GM19397 (cell line): ENCODE data around the gene MEIS3.
"Not testable (repeated sequence)": the region's sequence is repeated elsewhere in the genome, so short reads cannot be mapped to it uniquely, and the experiment has no call there.

Source experiments
- ATAC-seq: cut with Tn5 transposase; IDR thresholded peaks from one replicate; pipeline ENCODE4 v1.9.1; 2021; ENCODE audit warnings: mild to moderate bottlenecking, moderate library complexity; ENCODE audit not compliant: unreplicated experiment

The MEIS3 gene

GRCh38 chr19:47417107-47417745 is 2.1 kb downstream of the MEIS3 start:
- ATAC-seq: no peak

- no peak for ATAC-seq
These were observed 2.7 kb downstream of the MEIS3 start for GRCh38 chr19:47416643-47416985.

DNA sequence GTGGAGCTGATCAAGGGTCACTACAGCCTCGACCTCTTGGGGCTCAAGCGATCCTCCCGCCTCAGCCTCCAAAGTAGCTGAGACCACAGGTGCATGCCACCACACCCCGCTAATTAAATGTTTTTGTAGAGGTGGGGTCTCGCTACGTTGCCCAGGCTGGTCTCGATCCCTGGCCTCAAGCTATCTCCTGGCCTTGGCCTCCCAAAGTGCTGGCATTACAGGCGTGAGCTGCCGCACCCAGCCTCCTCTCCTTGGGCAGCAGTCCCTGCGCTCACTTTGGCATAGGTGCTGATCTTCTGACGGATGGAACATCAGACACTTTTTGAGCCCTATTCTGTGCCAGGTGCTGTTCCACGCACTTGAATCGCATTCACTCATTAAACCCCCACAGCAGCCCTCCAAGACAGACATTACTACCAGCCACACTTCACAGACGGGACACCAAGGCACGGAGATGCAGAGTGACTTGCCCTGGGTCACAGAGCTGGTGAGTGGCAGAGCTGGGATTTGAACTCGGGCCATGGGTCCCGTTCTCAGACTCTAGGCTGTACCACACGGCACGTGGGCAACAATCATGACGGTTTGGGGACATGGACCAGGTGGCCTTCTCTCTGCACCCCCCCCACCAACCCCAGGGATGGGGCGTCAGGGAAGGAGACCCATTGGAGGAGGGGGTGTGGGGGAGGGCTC is 3.2 kb downstream of the MEIS3 start:
- ATAC-seq: no peak

- ATAC-seq: no peak
These were observed 4.9 kb downstream of the MEIS3 start for GRCh38 chr19:47414469-47414868.

DNA sequence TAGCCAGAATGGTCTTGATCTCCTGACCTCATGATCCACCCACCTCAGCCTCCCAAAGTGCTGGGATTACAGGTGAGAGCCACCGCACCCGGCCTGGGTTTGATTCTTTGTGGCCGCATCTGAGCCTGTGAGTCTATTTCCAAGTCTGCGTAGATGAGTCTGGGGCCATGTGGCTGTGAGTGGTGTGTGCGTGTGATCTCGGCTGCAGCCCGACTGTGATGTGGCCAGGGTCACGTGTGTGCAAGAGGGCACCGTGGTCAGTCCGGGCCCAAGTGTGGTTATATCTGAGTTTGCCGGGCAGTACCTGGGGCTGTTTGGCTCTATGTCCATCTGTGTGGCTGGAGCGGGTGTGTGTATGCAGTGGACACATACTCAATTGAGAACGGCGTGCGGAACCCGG is 5.4 kb downstream of the MEIS3 start:
- ATAC-seq: no peak

DNA sequence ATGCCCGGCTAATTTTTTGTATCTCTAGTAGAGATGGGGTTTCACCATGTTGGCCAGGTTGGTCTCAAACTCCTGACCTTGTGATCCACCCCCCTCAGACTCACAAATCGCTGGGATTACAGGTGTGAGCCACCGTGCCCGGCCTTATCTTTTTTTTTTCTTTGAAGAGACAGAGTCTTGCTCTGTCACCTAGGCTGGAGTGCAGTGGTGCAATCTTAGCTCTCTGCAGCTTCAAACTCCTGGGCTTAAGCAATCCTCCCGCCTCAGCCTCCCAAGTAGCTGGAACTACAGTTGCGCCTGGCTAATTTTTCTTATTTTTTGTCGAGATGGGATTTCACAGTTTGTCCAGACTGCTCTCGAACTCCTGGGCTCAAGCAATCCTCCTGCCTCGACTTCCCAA is 7.6 kb downstream of the MEIS3 start:
- ATAC-seq: not testable (repeated sequence)

- no peak for ATAC-seq
These were observed 8.2 kb downstream of the MEIS3 start for GRCh38 chr19:47411101-47411500.

- no peak for ATAC-seq
These were observed 11.0 kb downstream of the MEIS3 start for GRCh38 chr19:47408156-47408938.

GRCh38 chr19:47407417-47407774 is 11.9 kb downstream of the MEIS3 start:
- no peak for ATAC-seq

DNA sequence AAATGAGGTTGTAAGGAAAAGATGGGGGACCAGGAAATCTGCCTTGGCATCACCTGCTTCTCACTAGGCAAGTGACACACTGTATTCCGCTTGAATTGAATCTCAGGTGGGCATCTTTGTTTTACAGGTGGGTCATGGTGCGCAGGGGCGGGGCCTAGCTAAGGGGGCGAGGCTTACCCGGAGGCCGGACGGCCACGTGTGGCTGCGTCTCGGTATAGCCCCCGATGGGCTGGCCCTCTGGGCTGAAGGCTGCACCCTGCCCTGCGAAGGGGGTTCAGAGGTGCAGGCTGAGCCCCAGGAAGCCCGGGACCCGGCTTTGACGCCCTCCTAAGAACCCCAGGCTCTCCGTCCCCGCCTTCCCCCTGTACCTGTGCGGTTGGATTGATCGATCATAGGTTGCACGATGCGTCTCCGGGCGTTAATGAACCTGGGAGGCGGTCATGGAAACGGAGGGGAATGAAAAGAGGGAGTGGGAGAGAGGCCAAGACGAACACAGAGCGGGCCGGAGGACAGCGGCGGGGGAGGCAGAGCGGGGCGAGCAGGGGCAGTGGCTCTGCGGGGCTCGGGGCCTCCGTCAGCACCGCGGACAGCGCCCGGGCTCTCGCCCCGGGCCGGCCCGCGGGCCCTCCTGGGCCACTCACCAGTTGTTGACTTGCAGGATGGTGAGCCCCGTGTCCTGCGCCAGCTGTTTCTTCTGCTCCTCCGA is 12.5 kb downstream of the MEIS3 start:
- no peak for ATAC-seq

GRCh38 chr19:47405854-47406417 is 13.4 kb downstream of the MEIS3 start:
- ATAC-seq: no peak

- ATAC-seq: no peak
These were observed 14.2 kb downstream of the MEIS3 start for GRCh38 chr19:47405197-47405550.

DNA sequence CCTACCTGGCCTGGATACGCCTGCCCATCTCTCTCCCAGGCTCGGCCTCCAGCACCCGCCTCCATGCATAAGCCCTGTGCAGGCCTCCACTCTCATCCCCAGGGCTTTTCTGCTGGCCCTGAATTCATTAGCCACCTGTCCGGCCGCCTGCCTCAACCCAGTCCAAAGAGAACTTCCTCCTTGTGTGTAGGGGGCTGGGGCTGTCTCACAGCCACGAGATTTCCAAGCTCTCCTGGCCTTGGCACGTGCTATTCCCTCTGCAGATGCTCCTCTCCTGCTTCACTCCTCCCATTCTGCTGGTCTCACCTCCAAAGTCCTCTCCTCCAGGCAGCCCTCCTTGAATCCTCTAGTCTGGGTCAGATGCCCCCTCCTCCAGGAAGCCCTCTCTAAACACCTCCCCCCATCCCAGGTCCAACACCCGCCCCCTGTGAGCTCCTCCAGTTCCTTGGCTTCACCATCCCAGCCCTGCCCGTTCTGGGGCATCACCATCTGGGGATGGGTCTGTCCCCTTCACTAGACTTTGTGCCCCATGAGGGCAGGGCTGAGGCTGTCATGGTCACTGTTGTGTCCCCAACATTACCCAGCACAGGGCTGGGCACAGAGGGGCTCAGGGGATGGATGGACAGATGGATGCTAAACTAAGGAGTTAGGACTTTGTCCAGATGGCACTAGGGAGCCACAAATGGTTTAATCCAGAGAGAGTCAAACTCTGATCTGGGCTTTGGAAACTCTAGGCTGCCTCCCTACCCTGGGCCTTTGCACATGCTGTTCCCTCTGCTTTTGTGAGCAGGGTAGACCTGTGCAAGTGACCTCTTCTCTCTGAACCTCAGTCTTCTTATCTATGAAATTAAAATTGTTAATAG is 14.8 kb downstream of the MEIS3 start:
- no peak for ATAC-seq

- no peak for ATAC-seq
These were observed 16.8 kb downstream of the MEIS3 start for GRCh38 chr19:47402504-47402903.

DNA sequence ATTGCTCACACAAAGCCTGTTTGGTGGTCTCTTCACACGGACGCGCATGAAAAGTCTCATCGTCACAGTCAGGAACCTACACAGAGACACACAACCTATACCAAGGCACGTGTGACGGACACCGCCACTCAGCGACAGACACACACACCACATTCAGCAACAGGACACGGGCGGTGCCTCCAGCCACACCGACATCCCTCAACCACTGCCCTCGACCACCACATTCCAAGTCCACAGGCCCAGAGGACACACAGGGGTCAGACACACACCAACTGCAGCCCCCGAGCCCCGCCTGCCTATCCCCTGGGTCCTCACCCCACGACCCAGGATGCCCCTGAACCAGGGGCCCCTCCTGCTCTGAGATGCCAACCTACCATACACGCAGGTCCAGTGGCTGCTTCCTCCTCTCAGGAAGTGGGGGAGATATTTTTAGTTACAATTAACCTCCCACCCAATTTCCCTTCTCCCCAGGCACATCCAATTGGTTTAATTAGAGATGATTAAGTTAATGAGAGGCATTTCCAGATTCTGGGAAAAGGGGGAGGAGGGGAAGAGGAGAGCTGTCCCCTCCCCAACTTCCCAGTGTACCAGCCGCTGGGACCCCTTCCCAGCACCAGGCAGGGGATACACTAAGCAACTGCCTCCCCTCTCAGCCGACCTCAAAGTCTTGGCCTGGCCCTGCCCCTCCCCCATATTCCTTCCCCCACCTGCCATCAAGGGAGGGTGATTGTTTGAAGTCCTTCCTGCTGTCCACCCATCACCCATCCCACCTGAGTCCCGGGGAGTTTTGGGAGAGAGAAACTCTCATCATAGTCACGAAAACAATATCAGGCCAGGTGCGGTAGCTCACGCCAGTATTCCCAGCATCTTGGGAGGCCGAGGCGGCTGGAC is 20.4 kb downstream of the MEIS3 start:
- ATAC-seq: no peak

DNA sequence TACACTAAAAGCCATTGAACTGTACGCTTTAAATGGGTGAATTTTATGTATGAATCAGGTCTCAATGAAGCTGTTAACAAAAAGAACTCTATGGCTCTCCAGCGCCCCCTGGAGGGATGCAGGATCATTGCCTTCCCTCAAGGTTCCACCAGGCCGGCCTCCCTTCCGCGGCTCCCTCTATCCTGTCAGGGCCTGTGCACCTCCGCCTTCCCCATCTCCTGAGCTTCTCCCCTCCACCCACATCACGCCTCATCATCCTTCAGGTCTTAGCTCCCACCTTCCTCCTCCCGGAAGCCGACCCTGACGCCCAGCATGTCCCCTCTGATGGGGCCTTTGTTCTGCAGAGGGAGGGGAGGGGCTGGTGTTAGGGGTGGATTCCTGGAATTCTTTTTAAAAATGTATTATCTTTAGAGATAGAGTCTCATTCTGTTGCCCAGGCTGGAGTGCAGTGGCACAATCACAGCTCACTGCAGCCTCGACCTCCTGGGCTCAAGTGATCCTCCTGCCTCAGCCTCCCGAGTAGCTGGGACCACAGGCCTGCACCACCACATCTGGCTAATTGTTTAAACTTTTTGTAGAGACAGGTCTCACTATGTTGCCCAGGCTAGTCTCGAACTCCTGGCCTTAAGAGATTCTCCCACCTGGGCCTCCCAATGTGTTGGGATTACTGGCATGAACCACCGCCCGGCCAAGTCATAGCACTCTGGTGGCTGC is 27.7 kb downstream of the MEIS3 start:
- ATAC-seq: no peak

- no peak for ATAC-seq
These were observed 28.5 kb downstream of the MEIS3 start for GRCh38 chr19:47390533-47391488.

DNA sequence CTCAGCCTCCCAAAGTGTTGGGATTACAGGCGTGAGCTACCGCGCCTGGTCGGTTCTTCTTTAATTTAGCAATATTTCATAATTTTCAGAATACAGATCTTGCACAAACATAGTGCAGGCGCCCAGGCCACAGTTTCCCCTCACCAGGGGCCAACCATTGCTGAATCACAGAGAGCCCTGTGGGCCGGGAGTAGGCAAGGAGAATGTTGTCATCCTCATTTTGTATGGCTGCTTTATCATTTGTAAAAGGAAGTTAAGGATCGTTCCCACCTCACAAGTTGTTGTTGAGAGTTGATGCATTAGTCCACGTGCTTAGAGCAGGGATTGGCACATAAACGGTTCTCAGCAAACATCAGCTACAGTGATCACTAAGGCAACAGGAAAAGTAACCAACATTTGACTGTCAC is 30.2 kb downstream of the MEIS3 start:
- ATAC-seq: no peak
